Right ventricle myocardium superior (tissue), 1 donor: ENCODE results near the gene UPK3B. TPM values are rescaled to one million over a fixed set of nuclear protein-coding genes. Genes with fewer than 3 reads are reported as not detected.
"Not testable (repeated sequence)": the region's sequence is repeated elsewhere in the genome, so short reads cannot be mapped to it uniquely, and the experiment has no call there.

Experiments
- ATAC-seq: fragments of 200-7000 bp; cut with Tn5 transposase; one replicate; pipeline ENCODE4 v1.9.1; 2020; ENCODE audit warnings: mild to moderate bottlenecking; ENCODE audit not compliant: poor library complexity
- DNase-seq: peaks from one replicate; pipeline ENCODE4 v3.0.0-alpha.2; 2020
- intact Hi-C: fragments of 100-400 bp; cut with DNase I; formaldehyde crosslinking; loops from one replicate; pipeline ENCODE4 v1.11.2; 2022
- total RNA-seq: library from RNA; stranded (reverse); fragmentation: NEBNext Ultra II Directional; extraction: Animal tissue kit (Norgen Biotek cat#: 25700); gene quantifications from one replicate; pipeline ENCODE4 v1.2.1, GENCODE V29; 2021
- donor health status: DM: no; HTN: yes; CAD: no; lungs with severe emphysema.

UPK3B gene
- total RNA-seq, 1 donor from 2014 or later, result 0.22 TPM

GRCh38 chr7:76511200-76511910 is 1.0 kb downstream of the UPK3B start:
- ATAC-seq, intact Hi-C loops, DNase-seq: not testable (repeated sequence)

GRCh38 chr7:76511911-76512885 is 1.8 kb downstream of the UPK3B start:
- intact Hi-C loops, DNase-seq: not testable (repeated sequence)
- peak; percentile 49 for ATAC-seq

GRCh38 chr7:76512941-76513816 is 2.8 kb downstream of the UPK3B start:
- DNase-seq (no peak), ATAC-seq (no peak)

GRCh38 chr7:76513817-76514799 is 3.8 kb downstream of the UPK3B start:
- intact Hi-C loops, result no loop called here
- ATAC-seq (no peak), DNase-seq (no peak)

More at GRCh38 chr7:76512941-76513816, 2.8 kb downstream of the UPK3B start:
- intact Hi-C loops, result no loop called here

- DNase-seq (no peak), ATAC-seq (no peak)
- intact Hi-C loops, result no loop called here
These were observed 4.8 kb downstream of the UPK3B start for GRCh38 chr7:76514926-76515771.

GRCh38 chr7:76515999-76516443 is 5.7 kb downstream of the UPK3B start:
- intact Hi-C loops, result no loop called here
- DNase-seq (peak; percentile 83), ATAC-seq (peak; percentile 88)

GRCh38 chr7:76516932-76517331 is 6.6 kb downstream of the UPK3B start:
- intact Hi-C loops, DNase-seq, ATAC-seq: not testable (repeated sequence)

GRCh38 chr7:76526183-76526582 is 15.8 kb downstream of the UPK3B start:
- DNase-seq, intact Hi-C loops, ATAC-seq: not testable (repeated sequence)

- intact Hi-C loops, ATAC-seq: not testable (repeated sequence)
These were observed 21.3 kb downstream of the UPK3B start for GRCh38 chr7:76531643-76532042.

GRCh38 chr7:76543197-76543596 is 32.8 kb downstream of the UPK3B start, which contains the start of gene SPDYE16:
Gene SPDYE16, minus strand, starts transcription at chr7:76543297. Its CDS starts 1,838 bp downstream, at chr7:76541459.
- DNase-seq, intact Hi-C loops, ATAC-seq: not testable (repeated sequence)

More at GRCh38 chr7:76531643-76532042, 21.3 kb downstream of the UPK3B start:
- not testable (repeated sequence) for DNase-seq

GRCh38 chr7:76549025-76549854 is 38.9 kb downstream of the UPK3B start:
- intact Hi-C loops, result not testable (repeated sequence)
- peak; percentile 94 for DNase-seq

GRCh38 chr7:76549855-76550248 is 39.5 kb downstream of the UPK3B start:
- intact Hi-C loops, DNase-seq: not testable (repeated sequence)
- peak; percentile 18 for ATAC-seq

More at GRCh38 chr7:76549025-76549854, 38.9 kb downstream of the UPK3B start:
- ATAC-seq, result peak; percentile 100

GRCh38 chr7:76551992-76552391 is 41.6 kb downstream of the UPK3B start:
- intact Hi-C loops, ATAC-seq, DNase-seq: not testable (repeated sequence)

GRCh38 chr7:76559685-76560084 is 49.3 kb downstream of the UPK3B start:
- intact Hi-C loops, DNase-seq, ATAC-seq: not testable (repeated sequence)

GRCh38 chr7:76560157-76560556 is 49.8 kb downstream of the UPK3B start:
- intact Hi-C loops, DNase-seq, ATAC-seq: not testable (repeated sequence)
